Hematopoietic multipotent progenitor cell treated with erythropoietin and hydrocortisone succinate and interleukin-3 and kit ligand, for 15 days (in vitro differentiated cells): ENCODE results near the gene HAUS3.

Experiments
- DNase-seq: peaks from one replicate; pipeline ENCODE4 v3.0.0-alpha.2; 2015; ENCODE audit warnings: low spot score

The HAUS3 gene

GRCh38 chr4:2263926-2264321, 22.0 kb upstream of the HAUS3 start:
- DNase-seq = no peak

GRCh38 chr4:2262944-2263250, 21.0 kb upstream of the HAUS3 start:
- DNase-seq = no peak

GRCh38 chr4:2262145-2262943, 20.4 kb upstream of the HAUS3 start:
- DNase-seq = peak; percentile 99

DNA sequence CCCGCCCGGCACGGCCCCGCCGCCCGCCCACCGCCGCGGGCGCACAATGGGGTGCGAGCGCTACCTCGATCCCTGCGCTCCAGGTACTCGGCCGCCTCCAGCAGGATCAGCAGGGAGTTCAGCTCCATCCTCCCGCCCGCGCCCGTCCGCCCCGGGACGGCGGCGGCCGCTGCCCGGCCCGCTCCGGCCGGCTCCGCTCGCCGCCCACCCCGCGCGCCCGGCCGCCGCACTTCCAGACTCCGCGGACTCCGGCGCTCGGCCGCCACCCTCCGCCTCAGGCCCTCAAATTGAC, 19.9 kb upstream of the HAUS3 start, which contains the start of gene MXD4:
Gene MXD4, minus strand, starts transcription at position 257 of the 292 bp plus-strand sequence. Its CDS starts 129 bp downstream, at position 128.
- no peak for DNase-seq

- peak; percentile 74 for DNase-seq
These were observed 19.4 kb upstream of the HAUS3 start for GRCh38 chr4:2261110-2261852.

- no peak for DNase-seq
These were observed 18.6 kb upstream of the HAUS3 start for GRCh38 chr4:2260344-2261109.

DNA sequence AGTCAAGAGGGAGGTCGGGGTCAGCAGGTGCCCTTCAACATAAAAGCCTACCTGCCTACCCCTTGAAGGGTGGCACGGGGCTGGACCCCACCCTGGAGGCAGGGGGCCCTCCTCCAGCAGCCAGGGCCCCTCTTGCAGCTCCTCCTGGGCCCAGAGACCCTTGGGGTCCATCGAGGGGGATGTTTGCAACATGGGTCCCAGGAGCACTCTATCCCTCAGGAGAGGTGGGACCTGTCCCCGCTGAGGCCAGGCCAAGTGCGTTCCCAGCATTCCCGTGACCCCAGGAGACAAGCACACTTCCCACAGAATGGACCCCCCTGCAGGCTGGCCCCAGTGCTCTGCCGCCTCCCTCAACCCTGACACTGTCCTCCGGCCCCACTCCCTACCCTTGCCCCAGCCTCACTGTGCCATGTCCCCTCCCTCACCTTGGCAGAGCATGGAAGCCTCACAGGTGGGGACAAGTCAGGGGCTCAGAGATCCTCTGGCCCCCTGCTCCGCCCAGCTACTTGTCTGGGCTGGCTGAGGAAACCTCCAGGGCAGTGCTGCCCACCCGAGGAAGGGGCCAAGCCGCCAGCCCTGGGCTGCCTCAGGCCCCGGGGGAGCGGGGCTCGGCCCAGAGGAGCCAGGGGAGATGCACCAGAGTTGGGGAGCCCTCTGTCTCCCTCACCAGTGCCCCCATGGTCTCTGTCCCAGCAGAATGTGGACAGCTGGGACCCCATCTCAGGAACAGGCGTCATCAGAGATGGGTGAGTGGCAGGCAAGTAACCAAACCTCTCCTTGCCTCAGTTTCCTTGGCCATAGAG, 17.8 kb upstream of the HAUS3 start:
- DNase-seq = no peak

GRCh38 chr4:2259036-2259540, 17.2 kb upstream of the HAUS3 start:
- no peak for DNase-seq

DNA sequence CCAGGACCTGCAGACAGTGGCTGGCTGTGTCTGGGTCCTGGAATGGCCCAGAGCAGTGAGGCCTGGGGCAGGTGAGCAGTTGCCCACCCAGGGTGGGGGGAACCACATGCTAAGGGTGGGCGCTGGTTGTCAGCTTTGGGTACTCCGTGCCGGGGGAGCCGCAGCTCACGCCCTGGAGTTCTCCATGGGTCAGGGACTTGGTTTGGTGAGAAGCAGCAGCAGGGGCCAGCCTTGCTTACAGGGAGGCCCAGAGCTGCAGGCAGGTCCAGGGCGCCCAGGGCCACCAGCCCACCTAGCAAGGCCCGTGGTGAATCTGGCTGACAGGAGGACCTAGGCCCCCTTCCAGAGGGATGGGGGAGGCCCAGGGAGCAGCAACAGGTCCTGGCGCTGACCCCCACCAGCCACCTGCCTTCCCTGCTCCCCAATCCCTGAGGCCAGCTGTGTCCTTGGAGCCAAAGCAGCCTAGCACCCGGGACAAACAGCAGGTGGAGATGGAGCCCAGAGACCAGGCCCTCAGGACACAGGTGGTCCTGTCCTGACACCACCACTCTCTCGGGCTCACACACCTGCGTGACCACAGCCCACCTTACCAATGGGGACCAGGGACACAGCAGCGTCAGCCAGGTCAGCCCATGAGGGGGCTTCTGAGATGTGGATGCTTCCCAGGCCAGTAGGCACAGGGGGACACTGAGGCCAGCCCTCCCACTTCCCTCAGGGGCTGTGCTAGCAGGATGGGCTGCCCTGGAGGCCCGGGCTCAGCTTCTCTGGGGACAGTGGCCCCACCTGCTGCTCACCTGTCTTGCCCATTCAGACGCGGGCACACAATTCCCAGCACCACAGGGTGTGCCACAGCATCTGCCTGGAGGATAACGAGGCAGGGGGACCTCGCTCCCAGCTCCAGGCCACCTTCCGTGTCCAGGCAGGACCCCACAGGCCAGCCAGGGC, 16.4 kb upstream of the HAUS3 start:
- no peak for DNase-seq

DNA sequence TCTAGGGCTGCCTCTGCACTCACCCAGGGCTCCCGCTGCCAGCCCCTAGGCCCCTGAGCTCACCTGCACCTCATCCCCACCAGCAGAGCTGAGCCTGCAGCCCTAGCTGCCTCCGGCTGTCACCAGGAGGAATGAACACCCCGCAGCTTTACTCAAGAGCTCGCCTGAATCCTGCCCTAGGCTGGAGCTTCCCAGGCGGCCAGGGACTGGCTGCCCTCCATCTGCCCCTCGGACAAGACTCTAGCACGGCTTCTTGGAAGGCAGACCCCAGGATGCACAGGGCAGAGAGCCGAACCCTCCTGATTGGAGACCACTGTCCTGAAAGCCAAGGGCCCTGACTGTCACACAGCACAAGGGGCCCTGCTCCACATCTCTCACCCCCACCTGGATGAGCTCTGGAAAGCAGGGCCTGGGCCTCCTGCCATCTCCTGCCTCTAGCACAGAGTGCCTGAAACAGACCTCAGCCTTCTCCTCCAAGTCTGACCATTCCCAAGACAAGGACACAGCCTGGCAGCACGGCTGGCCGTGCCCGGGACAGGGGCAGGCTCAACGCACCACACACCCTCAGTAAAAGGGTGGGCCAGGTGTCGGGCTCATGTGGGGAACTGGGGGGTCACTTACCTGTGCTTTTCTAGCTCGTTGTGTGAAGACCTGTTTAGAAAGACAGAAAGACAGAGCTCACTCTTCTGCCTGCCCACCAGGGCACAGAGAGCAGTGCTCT, 15.6 kb upstream of the HAUS3 start:
- DNase-seq = no peak

DNA sequence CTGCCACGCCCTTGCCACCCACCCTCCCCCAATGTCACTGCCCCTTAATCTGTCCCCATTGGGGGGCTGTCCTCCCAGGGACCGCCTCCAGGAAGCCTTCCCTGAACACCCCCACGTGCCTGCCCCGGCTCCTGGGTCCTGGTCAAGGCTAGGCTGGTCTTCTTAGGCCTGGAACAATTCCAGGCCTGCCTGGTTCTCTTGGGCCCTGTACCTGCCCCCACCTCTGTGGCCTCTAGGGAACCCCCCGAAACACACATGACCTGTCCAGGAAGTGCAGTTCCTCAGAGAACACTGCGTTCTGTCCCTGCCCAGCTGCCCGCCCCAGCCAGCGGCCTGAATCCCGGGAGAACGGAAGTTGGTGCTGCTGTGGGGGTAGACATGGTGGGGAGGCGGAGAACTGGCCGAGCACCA, 14.9 kb upstream of the HAUS3 start:
- no peak for DNase-seq

- DNase-seq = no peak
These were observed 14.3 kb upstream of the HAUS3 start for GRCh38 chr4:2256156-2256731.

- no peak for DNase-seq
These were observed 13.7 kb upstream of the HAUS3 start for GRCh38 chr4:2255501-2256155.

- DNase-seq = no peak
These were observed 13.0 kb upstream of the HAUS3 start for GRCh38 chr4:2254665-2255500.

DNA sequence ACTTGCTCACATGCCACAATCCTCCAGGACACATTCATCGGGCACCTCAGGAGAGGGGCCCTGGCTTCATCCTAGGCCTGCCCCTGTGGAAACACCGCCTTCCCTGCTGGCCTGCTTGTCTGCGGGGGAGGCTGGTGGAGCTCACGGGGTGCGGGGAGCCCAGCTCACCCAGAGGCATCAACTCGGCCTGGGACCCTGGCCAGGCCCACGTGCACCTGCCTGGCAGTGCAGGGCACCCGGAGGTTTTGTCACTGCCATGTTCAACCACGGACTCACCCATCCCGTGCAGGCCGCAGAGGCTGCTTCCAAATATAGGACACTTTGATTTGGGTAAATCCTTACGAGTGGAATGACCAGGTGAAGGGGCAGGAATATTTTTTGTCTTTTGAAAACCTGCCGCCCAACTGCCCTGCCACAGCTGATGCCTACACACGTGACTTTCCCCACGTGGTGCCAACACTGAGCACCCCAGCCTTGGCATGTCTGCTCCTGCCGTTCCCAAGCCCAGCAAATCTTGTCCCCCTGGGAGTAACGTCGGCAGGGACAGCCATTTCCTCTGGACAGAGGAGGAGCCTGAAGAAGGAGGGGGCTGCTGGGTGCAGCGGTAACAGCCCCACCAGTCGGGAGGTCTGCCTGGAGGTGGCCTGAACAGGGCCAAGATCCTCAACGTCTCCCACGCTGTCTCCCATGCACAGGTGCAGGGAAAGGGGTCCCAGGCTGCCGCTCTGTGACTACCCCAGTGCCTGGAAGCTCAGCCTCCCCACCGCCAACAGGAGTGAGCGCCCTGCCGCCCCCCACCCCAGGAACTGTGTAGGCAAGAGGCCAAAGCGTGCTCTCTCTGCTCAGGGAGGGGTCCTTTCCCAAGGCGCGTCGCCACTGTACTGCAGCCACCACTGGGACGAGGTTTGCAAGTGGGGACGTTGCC, 11.5 kb upstream of the HAUS3 start:
- no peak for DNase-seq

- no peak for DNase-seq
These were observed 10.7 kb upstream of the HAUS3 start for GRCh38 chr4:2252530-2253091.
